Measurements from ENCODE around the gene HIP1.
"Not testable (repeated sequence)": the region's sequence is repeated elsewhere in the genome, so short reads cannot be mapped to it uniquely, and the experiment has no call there.

The HIP1 gene

GRCh38 chr7:75536491-75536890, 202.2 kb downstream of the HIP1 start:
- in situ Hi-C loops (cut with HindIII; ENCODE audit: low sequenced_read_pairs) = no loop called here

GRCh38 chr7:75534727-75535307, 203.9 kb downstream of the HIP1 start:
- in situ Hi-C loops (cut with HindIII; ENCODE audit: low sequenced_read_pairs) = no loop called here

- in situ Hi-C loops (cut with HindIII; ENCODE audit: low sequenced_read_pairs) = no loop called here
Measured at GRCh38 chr7:75533926-75534325, 204.8 kb downstream of the HIP1 start.

- in situ Hi-C loops (cut with HindIII; ENCODE audit: low sequenced_read_pairs) = no loop called here
Measured at GRCh38 chr7:75532639-75533038, 206.1 kb downstream of the HIP1 start.

DNA sequence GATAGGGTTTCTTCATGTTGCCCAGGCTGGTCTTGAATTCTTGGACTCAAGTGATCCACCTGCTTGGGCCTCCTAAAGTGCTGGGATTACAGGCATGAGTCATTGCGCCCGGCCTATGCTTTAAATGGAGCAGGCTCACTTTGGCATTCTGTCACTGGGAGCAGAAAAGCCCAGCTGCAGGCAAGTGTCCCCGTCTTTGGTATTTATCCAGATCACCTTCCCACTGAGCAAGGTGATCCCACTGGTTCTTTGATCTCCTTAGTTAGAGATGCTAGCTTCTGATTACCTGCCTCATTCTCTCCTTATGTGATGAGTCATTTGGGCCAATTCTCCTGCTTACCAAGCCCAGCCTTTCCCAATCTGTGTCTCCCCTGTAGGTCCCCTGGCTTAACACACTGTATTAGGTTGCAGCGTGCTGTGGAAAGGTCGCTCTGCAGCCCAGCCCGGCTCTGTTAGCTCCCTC, 207.4 kb downstream of the HIP1 start:
- in situ Hi-C loops (cut with HindIII; ENCODE audit: low sequenced_read_pairs) = no loop called here

GRCh38 chr7:75527224-75527722, 211.5 kb downstream of the HIP1 start:
- in situ Hi-C loops (cut with HindIII; ENCODE audit: low sequenced_read_pairs) = not testable (repeated sequence)

- in situ Hi-C loops (cut with HindIII; ENCODE audit: low sequenced_read_pairs) = not testable (repeated sequence)
Measured at GRCh38 chr7:75521727-75522126, 217.0 kb downstream of the HIP1 start.

DNA sequence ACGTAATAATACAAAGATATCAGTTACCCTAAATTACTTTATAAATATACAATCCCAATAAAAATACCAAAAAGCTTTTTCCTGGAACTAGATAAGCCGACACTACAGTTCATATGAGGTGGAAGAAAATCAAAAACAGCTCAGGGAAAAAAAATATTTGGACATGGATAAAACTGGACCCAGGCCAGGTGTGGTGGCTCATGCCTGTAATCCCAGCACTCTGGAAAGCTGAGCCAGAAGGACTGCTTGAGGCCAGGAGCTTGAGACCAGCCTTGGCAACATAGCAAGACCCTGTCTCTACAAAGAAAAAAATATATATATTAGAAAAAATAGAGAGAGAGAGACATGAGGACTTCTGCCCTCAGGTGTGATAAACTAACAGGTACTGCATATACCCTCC, 219.9 kb downstream of the HIP1 start:
- in situ Hi-C loops (cut with HindIII; ENCODE audit: low sequenced_read_pairs) = not testable (repeated sequence)

GRCh38 chr7:75509033-75509432, 229.7 kb downstream of the HIP1 start:
- in situ Hi-C loops (cut with HindIII; ENCODE audit: low sequenced_read_pairs) = not testable (repeated sequence)

GRCh38 chr7:75492020-75492419, 246.7 kb downstream of the HIP1 start, which contains the start of gene SPDYE5:
Gene SPDYE5, plus strand, starts transcription at chr7:75492320. Its CDS starts 1,728 bp downstream, at chr7:75494048.
- in situ Hi-C loops (cut with HindIII; ENCODE audit: low sequenced_read_pairs) = not testable (repeated sequence)

GRCh38 chr7:75485979-75486643, 252.6 kb downstream of the HIP1 start, which contains the start of gene POM121C:
Gene POM121C, minus strand, starts transcription at chr7:75486299. Its CDS starts 44,803 bp downstream, at chr7:75441496.
- in situ Hi-C loops (cut with HindIII; ENCODE audit: low sequenced_read_pairs) = not testable (repeated sequence)

DNA sequence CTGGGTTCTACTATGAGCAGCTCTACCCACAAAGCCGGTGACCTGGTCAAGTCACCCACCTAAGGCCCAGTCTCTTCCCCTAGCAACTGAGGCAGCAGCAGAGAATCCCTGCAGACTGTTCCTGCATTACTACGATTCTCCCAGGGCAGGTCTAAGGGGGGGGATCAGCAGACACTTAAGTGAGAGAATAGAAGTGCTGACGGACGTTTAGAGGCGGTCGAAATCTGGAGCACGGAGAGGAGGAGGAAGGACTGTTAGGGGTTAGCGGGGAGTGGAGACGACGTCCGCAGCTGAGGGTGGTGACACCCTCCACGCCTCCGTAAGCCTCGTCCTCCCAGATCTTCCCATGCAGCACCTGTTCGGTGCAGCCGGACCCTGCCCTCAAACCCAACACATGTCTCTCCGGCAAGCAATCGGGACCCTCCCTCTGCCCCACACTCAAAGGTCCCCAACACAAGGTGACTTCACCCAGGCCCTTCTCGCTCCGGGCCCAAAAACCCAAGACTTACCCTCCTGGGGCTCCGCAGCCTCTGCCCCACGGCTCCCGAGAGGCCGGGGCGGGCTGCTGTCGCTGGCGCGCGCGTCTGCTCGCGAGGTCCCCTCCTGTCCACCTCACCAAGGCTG, 253.3 kb downstream of the HIP1 start:
- in situ Hi-C loops (cut with HindIII; ENCODE audit: low sequenced_read_pairs) = not testable (repeated sequence)
